Keratinocyte (primary cell): ENCODE data around the gene IL5RA.

Experiments used
- CTCF ChIP-seq, 3 experiments: IDR thresholded peaks in 1 of 3; conservative IDR thresholded peaks in 1 of 3; optimal IDR thresholded peaks in 1 of 3; 2 replicates in 2 of 3; 3 replicates in 1 of 3; pipeline versions ENCODE3 to v1.5.1; 2011; ENCODE audit warnings: low read length in 3 of 3, mild to moderate bottlenecking in 3 of 3, moderate library complexity in 2 of 3, control low read depth in 1 of 3, inconsistent platforms in 1 of 3; ENCODE audit not compliant: insufficient read depth in 2 of 3; ENCODE audit errors: extremely low read depth in 1 of 3
- EZH2 ChIP-seq: IDR thresholded peaks from one replicate; pipeline ENCODE4 v1.6.1; 2012; ENCODE audit warnings: inconsistent platforms, mild to moderate bottlenecking, low read length, moderate library complexity

- no peak for TF ChIP-seq CTCF (optimal IDR thresholded peaks at IDR 0.05 in 1 of 3, IDR thresholded peaks at IDR 0.05 in 1 of 3, conservative IDR thresholded peaks at IDR 0.05 in 1 of 3; ENCODE audit: extremely low read depth in 1 of 3, insufficient read depth in 2 of 3, low read length in 3 of 3)
- no peak for TF ChIP-seq EZH2
Measured at GRCh38 chr3:3066378-3066777, 43.8 kb downstream of the IL5RA start.
